ENCODE data around the gene MAPK8IP1. TPM values are rescaled to one million over a fixed set of nuclear protein-coding genes. Genes with fewer than 3 reads are reported as not detected.

MAPK8IP1 gene
- total RNA-seq, 1 donor from 2014 or later: 6.0 TPM

- Histone ChIP-seq H3K4me1 (peaks cover 20 to 42% of the 10 kb centered on the region in 2 donors), H3K36me3 (peaks cover 57 to 67% of the 10 kb centered on the region in 2 donors), H3K27ac (peak overlapping the region; percentile 78 to 86), H3K4me3 (no peak overlapping the region), H3K27me3 (no peaks in the 10 kb centered on the region), H3K9me3 (no peaks in the 10 kb centered on the region)
- DNase-seq (ENCODE audit: low spot score in 2 of 2): no peak
- TF ChIP-seq, protein P1, sequence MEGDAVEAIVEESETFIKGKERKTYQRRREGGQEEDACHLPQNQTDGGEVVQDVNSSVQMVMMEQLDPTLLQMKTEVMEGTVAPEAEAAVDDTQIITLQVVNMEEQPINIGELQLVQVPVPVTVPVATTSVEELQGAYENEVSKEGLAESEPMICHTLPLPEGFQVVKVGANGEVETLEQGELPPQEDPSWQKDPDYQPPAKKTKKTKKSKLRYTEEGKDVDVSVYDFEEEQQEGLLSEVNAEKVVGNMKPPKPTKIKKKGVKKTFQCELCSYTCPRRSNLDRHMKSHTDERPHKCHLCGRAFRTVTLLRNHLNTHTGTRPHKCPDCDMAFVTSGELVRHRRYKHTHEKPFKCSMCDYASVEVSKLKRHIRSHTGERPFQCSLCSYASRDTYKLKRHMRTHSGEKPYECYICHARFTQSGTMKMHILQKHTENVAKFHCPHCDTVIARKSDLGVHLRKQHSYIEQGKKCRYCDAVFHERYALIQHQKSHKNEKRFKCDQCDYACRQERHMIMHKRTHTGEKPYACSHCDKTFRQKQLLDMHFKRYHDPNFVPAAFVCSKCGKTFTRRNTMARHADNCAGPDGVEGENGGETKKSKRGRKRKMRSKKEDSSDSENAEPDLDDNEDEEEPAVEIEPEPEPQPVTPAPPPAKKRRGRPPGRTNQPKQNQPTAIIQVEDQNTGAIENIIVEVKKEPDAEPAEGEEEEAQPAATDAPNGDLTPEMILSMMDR (IDR thresholded peaks at IDR 0.05): no peak
- intact Hi-C loops (cut with DNase I): no loop called here
Measured at GRCh38 chr11:45860764-45861510, 24.5 kb upstream of the MAPK8IP1 start.

- Histone ChIP-seq H3K27me3 (no peaks in the 10 kb centered on the region), H3K36me3 (peaks cover 73 to 86% of the 10 kb centered on the region in 2 donors), H3K9me3 (no peaks in the 10 kb centered on the region), H3K4me1 (peaks cover 5 to 11% of the 10 kb centered on the region in 2 donors), H3K27ac (no peak overlapping the region), H3K4me3 (no peak overlapping the region)
- intact Hi-C loops (cut with DNase I): no loop called here
- TF ChIP-seq, protein P1 (IDR thresholded peaks at IDR 0.05): no peak
- no peak for DNase-seq (ENCODE audit: low spot score in 2 of 2)
Measured at GRCh38 chr11:45864041-45864440, 21.4 kb upstream of the MAPK8IP1 start.

DNA sequence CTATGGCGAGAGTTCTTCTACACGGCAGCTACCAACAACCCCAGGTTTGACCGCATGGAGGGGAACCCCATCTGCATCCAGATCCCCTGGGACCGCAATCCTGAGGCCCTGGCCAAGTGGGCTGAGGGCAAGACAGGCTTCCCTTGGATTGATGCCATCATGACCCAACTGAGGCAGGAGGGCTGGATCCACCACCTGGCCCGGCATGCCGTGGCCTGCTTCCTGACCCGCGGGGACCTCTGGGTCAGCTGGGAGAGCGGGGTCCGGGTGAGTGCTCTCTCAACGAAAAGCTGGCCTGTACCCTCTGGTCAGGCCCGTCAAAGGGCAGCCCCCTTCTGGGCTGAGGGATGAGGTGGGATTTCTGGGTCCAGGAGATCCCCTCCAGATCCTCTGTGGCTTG is 15.9 kb upstream of the MAPK8IP1 start:
- no peaks in the 10 kb centered on the region for H3K27me3 ChIP-seq
- TF ChIP-seq, protein P1 (IDR thresholded peaks at IDR 0.05): no peak
- no peaks in the 10 kb centered on the region for H3K4me1 ChIP-seq
- H3K27ac ChIP-seq: no peak overlapping the region
- no peaks in the 10 kb centered on the region for H3K9me3 ChIP-seq
- no peak overlapping the region for H3K4me3 ChIP-seq
- peaks cover 87 to 100% of the 10 kb centered on the region in 2 donors for H3K36me3 ChIP-seq
- intact Hi-C loops (cut with DNase I): no loop called here
- no peak for DNase-seq (ENCODE audit: low spot score in 2 of 2)

GRCh38 chr11:45870706-45871105 is 14.7 kb upstream of the MAPK8IP1 start:
- Histone ChIP-seq H3K9me3 (no peaks in the 10 kb centered on the region), H3K27ac (no peak overlapping the region), H3K4me3 (no peak overlapping the region), H3K4me1 (no peaks in the 10 kb centered on the region), H3K27me3 (no peaks in the 10 kb centered on the region), H3K36me3 (peaks cover 82 to 100% of the 10 kb centered on the region in 2 donors)
- intact Hi-C loops (cut with DNase I): no loop called here
- TF ChIP-seq, protein P1 (IDR thresholded peaks at IDR 0.05): no peak
- no peak for DNase-seq (ENCODE audit: low spot score in 2 of 2)

- intact Hi-C loops (cut with DNase I): no loop called here
- Histone ChIP-seq H3K36me3 (peaks cover 76 to 100% of the 10 kb centered on the region in 2 donors), H3K4me3 (no peak overlapping the region), H3K9me3 (no peaks in the 10 kb centered on the region), H3K4me1 (no peaks in the 10 kb centered on the region), H3K27me3 (no peaks in the 10 kb centered on the region), H3K27ac (no peak overlapping the region)
- no peak for DNase-seq (ENCODE audit: low spot score in 2 of 2)
- TF ChIP-seq, protein P1 (IDR thresholded peaks at IDR 0.05): no peak
Measured at GRCh38 chr11:45871638-45872037, 13.8 kb upstream of the MAPK8IP1 start.
